SW 1271 (cell line): Measurements from ENCODE around the gene SEC11A.
"Not testable (repeated sequence)": the region's sequence is repeated elsewhere in the genome, so short reads cannot be mapped to it uniquely, and the experiment has no call there.

Source experiments
- DNase-seq, 2 experiments: peaks; one replicate each; lab custom pipeline; 2025; lab: John Stamatoyannopoulos, UW

SEC11A gene

DNA sequence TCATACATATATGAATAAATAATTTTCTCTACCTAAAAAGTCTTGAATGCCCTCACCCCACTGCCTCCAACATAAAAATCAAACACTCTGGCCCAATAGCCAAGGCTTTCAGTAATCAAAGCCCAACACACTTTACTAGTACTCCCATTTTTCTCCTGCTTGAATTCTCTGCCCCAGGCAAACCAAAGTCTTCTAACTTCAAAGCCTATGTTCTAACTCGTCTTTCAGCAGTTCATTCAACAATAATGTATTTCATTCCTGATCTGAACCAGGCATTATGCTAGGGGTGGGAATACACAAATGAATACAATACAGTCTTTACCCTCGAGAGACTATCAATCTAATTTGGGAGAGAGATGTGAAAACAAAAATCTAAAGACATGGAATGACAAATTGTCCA, 21.1 kb upstream of the SEC11A start:
- no peak for DNase-seq

DNA sequence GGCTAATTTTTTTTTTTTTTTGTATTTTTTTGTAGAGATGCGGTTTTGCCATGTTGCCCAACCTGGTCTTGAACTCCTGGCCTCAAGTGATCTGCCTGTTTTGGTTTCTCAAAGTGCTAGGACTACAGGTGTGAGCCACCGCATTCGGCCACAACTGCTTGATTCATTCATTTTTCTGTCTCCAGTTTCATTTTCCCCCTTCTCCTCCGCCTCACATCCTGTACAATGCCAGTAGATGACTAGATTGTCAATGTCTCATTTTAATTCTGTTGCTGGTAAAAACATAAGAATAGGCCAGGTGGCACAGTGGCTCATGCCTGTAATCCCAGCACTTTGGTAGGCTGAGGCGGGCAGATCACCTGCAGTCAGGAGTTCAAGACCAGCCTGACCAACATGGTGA, 20.4 kb upstream of the SEC11A start:
- no peak for DNase-seq

GRCh38 chr15:84735480-84736061, 19.6 kb upstream of the SEC11A start:
- not testable (repeated sequence) for DNase-seq

- DNase-seq = no peak
These were observed 19.0 kb upstream of the SEC11A start for GRCh38 chr15:84734794-84735479.

GRCh38 chr15:84731774-84732173, 15.8 kb upstream of the SEC11A start:
- DNase-seq = no peak

DNA sequence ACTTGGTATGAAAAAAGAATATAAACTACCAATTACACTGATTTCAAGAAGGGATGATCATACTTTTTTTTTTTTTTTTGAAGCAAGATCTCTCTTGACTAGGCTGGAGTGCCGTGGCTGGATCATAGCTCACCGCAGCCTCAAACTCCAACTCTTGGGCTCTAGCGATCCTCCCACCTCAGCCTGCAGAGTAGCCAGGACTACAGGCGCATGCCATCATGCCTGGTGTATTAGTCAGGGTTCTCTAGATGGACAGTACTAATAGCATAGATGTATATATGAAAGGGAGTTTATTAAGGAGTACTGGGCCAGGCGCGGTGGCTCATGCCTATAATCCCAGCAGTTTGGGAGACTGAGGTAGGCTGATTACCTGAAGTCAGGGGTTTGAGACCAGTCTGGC, 11.5 kb upstream of the SEC11A start:
- no peak for DNase-seq

- peak in 1 of 2 experiments; percentile 68 for DNase-seq
These were observed 9.1 kb upstream of the SEC11A start for GRCh38 chr15:84725001-84725491.

DNA sequence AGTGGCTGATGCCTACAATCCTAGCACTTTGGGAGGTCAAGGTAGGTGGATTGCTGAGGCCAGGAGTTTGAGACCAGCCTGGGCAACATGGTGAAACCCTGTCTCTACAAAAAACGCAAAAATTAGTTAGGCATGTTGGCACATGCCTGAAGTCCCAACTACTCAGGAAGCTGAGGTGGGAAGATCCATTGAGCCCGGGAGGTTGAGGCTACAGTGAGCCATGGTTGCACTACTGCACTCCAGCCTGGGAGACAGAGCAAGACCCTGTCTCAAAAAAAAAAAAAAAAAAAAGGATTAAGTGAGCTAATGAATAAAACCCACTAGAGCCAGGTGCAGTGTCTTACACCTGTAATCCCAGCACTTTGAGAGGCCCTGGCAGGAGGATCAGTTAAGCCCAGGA, 6.7 kb upstream of the SEC11A start:
- DNase-seq = no peak

- DNase-seq = no peak
These were observed 5.4 kb upstream of the SEC11A start for GRCh38 chr15:84721371-84721770.

- DNase-seq = peak in 1 of 2 experiments; percentile 72
These were observed 401 bp downstream of the SEC11A start for GRCh38 chr15:84715441-84716035.

DNA sequence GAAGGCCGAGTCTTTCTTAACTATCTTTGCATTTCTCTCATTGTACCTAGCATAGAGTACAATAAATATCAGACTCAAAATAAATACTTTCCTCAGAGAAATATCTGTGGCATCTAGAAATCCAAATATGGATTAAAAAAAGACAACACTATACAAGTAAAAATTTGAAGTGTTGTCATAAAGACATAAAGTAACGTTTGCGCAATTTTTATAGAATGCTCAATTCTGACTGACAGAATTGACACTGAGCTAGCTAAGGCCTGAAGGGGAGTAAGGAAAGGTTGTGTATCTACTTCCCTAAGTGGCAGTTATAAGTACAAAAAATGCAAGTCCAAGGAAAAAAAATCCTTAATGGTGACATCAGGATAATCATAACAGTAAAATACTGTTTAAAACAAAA, 1.1 kb downstream of the SEC11A start:
- DNase-seq = no peak

- no peak for DNase-seq
These were observed 1.6 kb downstream of the SEC11A start for GRCh38 chr15:84714372-84714771.

- DNase-seq = no peak
These were observed 12.1 kb downstream of the SEC11A start for GRCh38 chr15:84703808-84704207.

DNA sequence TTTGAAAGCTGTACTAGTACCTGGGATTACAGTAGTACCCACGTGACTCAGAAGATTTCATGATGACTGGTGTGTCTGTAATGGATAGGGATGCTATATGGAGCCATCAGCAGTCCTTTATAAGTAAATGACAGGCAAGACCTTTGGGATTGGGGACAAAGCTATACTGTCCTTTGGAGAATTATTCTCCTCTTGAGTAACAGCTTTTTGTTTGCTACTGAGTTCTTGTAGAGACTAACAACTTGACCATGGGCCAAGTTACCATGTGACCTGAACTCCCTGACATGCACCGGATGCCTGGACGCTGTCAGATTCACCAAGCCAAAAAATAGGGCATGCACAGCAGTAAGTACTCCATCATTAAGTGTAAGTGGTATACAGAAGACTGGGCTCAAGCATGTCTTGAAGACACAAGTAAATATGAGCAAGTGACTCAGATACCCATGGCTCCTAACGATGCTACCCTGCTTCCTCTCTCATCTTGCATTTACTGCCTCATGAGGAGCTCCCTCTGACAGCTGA, 12.9 kb downstream of the SEC11A start:
- DNase-seq = no peak

DNA sequence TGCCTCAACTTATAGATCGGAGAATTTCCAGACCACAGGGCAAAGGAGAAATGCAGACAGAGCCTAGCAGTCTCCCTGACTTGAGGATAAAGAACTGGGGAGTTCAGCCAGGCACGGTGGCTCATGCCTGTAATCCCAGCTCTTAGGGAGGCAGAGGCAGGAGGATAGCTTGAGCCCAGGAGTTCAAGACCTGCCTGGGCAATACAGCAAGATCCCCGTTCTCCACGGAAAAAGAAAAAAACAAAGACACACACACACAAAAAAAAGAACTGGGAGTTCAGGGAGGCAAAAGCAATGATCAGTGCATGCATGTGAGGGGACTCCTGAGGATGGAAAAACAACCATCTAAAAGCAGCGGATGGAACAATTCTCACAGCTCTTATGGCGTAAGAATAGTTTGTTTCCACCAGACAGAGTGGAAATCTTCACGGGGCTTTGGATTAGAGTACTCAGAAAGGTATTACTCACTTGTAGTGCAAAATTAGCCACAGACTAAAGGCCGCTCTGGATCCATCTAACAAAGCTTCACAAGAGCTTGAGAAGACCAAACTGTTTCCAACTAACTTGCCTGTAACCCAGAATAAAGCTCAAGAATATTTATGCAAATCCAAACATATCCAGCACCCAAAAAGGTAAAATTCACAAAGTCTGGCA, 16.3 kb downstream of the SEC11A start:
- no peak for DNase-seq

DNA sequence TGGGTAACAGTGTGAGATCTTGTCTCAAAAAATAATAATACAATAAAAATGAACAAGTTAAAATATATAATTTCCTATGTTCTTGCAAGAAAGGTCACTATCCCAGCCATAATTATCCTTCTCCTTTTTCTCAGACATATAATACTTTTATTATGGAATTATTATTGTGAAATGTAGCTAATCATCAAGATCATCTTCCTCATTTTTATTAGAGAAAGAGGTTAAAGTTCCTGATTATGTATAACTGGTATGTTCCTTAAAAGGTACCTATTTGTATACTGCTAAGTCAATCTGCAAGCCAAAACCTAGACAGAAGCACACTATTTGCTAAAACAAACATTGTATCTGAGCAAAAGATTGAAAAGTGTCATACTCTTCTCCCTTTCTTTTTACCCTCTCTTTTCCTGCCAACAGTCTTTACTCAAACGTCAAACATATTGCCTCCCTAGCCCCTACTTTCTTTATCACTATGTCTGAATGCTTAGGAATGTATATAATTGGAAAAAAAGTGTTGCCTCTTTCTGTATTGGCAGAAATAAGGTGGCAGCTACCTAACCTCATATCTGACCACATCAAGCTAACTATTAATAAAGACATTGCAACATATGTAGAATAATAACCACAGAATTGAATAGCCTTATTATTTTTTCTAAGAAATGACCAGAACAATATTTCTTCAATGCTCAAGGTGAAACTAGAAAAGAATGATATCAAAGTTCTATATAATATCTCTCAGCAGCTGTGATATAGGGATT, 18.5 kb downstream of the SEC11A start:
- DNase-seq = no peak

GRCh38 chr15:84696757-84697156, 19.2 kb downstream of the SEC11A start:
- DNase-seq = no peak

- no peak for DNase-seq
These were observed 25.6 kb downstream of the SEC11A start for GRCh38 chr15:84690342-84690741.

- no peak for DNase-seq
These were observed 26.1 kb downstream of the SEC11A start for GRCh38 chr15:84689858-84690257.

DNA sequence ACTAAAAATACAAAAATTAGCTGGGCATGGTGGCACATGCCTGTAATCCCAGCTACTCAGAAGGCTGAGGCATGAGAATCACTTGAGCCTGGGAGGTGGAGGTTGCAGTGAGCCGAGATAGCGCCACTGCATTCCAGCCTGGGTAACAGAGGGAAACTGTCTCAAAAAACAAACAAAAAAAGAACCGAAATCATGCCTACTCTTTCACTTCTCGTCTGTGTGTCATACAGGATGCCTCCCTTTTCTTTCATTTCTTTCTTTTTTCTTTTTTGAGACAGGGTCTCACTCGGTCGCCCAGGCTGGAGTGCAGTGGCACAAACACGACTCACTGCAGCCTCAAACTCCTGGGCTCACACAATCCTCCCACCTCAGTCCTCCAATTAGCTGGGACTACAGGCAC, 29.5 kb downstream of the SEC11A start:
- not testable (repeated sequence) for DNase-seq

DNA sequence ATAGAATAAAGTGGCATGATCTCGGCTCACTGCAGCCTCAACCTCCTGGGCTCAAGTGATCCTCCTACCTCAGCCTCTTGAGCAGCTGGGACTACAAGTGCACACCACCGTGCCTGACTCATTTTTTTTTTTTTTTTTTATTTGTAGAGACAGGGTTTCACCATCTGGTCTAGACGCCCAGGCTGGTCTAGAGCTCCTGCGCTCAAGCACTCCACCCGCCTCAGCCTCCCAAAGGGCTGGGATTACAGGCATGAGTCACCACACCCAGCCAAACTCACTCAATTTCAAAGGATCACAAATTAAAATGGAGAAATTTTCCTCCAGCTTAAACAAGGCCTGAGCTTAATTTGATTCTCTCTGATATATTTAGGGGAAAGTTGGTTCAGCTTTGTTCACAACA, 30.6 kb downstream of the SEC11A start:
- DNase-seq = peak; percentile 49 to 70

GRCh38 chr15:84684092-84684491, 31.8 kb downstream of the SEC11A start:
- DNase-seq = no peak
